H1 (cell line): ENCODE measurements around the gene LAYN. TPM values are rescaled to one million over a fixed set of nuclear protein-coding genes. Genes with fewer than 3 reads are reported as not detected.

Source experiments
- CTCF ChIA-PET: fragments of 300-600 bp; sonication (Branson Sonifier 250); formaldehyde crosslinking; loops from one replicate; lab custom pipeline; 2021; ENCODE audit not compliant: partially characterized antibody; lab: Charles Lee
- POLR2A ChIA-PET: fragments of 300-600 bp; sonication (Branson Sonifier 250); formaldehyde crosslinking; loops from one replicate; lab custom pipeline; 2021; ENCODE audit warnings: inconsistent platforms; ENCODE audit not compliant: partially characterized antibody; lab: Charles Lee
- DNase-seq, 2 experiments: peaks; one replicate each; pipeline versions ENCODE4 v3.0.0 to v3.0.0-alpha.2; 2010 to 2022; ENCODE audit warnings: low spot score in 2 of 2, low read depth in 1 of 2, mixed read lengths in 1 of 2
- FAIRE-seq: peaks from 2 replicates; lab custom pipeline; 2011; peaks lifted over from hg19 to GRCh38; lab: Jason Lieb, UNC
- H2AFZ ChIP-seq: 2 replicates; pipeline ENCODE4 v1.8.1; 2012; ENCODE audit warnings: low read length, inconsistent platforms
- H2AK5ac ChIP-seq: 2 replicates; pipeline ENCODE4 v1.6.1; 2013; ENCODE audit warnings: low read depth, low read length
- H2BK120ac ChIP-seq: replicated peaks from 2 replicates; pipeline ENCODE3; 2013; ENCODE audit warnings: low read depth, low read length, inconsistent platforms
- H2BK12ac ChIP-seq: 2 replicates; pipeline ENCODE4 v1.6.1; 2013; ENCODE audit warnings: low read depth, low read length
- H2BK15ac ChIP-seq: 2 replicates; pipeline ENCODE4 v1.6.1; 2013; ENCODE audit warnings: low read length
- H2BK20ac ChIP-seq: 2 replicates; pipeline ENCODE4 v1.6.1; 2013; ENCODE audit warnings: low read length
- H2BK5ac ChIP-seq: 2 replicates; pipeline ENCODE4 v1.6.1; 2013; ENCODE audit warnings: low read depth, low read length
- H3K14ac ChIP-seq: 2 replicates; pipeline ENCODE4 v1.6.1; 2013; ENCODE audit warnings: inconsistent platforms; ENCODE audit not compliant: insufficient read length
- H3K18ac ChIP-seq: 2 replicates; pipeline ENCODE4 v1.6.1; 2013; ENCODE audit warnings: low read length; ENCODE audit errors: extremely low read depth
- H3K23ac ChIP-seq: 2 replicates; pipeline ENCODE4 v1.6.1; 2013; ENCODE audit warnings: inconsistent platforms; ENCODE audit not compliant: insufficient read length
- H3K23me2 ChIP-seq: 2 replicates; pipeline ENCODE4 v1.6.1; 2013; ENCODE audit warnings: low read depth, low read length
- H3K27ac ChIP-seq: 2 replicates; pipeline ENCODE4 v1.6.1; 2011; ENCODE audit warnings: low read depth, low read length, inconsistent platforms
- H3K27me3 ChIP-seq, 4 experiments: replicated peaks in 1 of 4; 1 replicate in 1 of 4; 2 replicates in 3 of 4; pipeline versions ENCODE4 v1.6.1 to v1.8.1; 2011 to 2013; ENCODE audit warnings: low read length in 3 of 4, mild to moderate bottlenecking in 3 of 4, inconsistent platforms in 2 of 4, mixed read lengths in 2 of 4, moderate library complexity in 1 of 4; ENCODE audit not compliant: control insufficient read depth in 3 of 4, insufficient read depth in 3 of 4; ENCODE audit errors: extremely low read depth in 1 of 4
- H3K36me3 ChIP-seq, 4 experiments: 2 replicates each; pipeline versions ENCODE4 v1.6.1 to v1.8.1; 2011 to 2013; ENCODE audit warnings: mild to moderate bottlenecking in 4 of 4, low read length in 3 of 4, moderate library complexity in 2 of 4, control low read depth in 1 of 4, inconsistent platforms in 1 of 4; ENCODE audit not compliant: insufficient read depth in 4 of 4, control insufficient read depth in 2 of 4
- H3K4ac ChIP-seq: replicated peaks from 2 replicates; pipeline ENCODE3; 2013; ENCODE audit warnings: low read length, low read depth, mixed read lengths, inconsistent platforms; ENCODE audit not compliant: insufficient read length
- H3K4me1 ChIP-seq, 4 experiments: replicated peaks in 1 of 4; 1 replicate in 1 of 4; 2 replicates in 3 of 4; pipeline versions ENCODE4 v1.6.1 to v1.8.1; 2011 to 2013; ENCODE audit warnings: low read length in 3 of 4, inconsistent platforms in 2 of 4, mixed read lengths in 1 of 4; ENCODE audit not compliant: insufficient read depth in 4 of 4, control insufficient read depth in 3 of 4
- H3K4me2 ChIP-seq, 2 experiments: 2 replicates each; pipeline versions ENCODE4 v1.6.1 to v1.8.1; 2011 to 2013; ENCODE audit warnings: low read depth in 2 of 2, low read length in 2 of 2, control low read depth in 1 of 2, inconsistent platforms in 1 of 2, mild to moderate bottlenecking in 1 of 2; ENCODE audit not compliant: insufficient read depth in 1 of 2
- H3K4me3 ChIP-seq, 4 experiments: fragments of 200-600, 300-600 bp in 1 of 4; sonication (generic), shearing (Covaris generic), sonication (Bioruptor Twin) in 1 of 4; 2 replicates each; pipeline versions ENCODE4 v1.5.1 to v1.8.1; 2011 to 2016; ENCODE audit warnings: low read length in 4 of 4, low read depth in 3 of 4, control low read depth in 2 of 4, inconsistent platforms in 2 of 4, mild to moderate bottlenecking in 2 of 4, mixed read lengths in 1 of 4, moderate library complexity in 1 of 4; ENCODE audit not compliant: insufficient read depth in 2 of 4; ENCODE audit errors: extremely low read depth in 1 of 4
- H3K56ac ChIP-seq: replicated peaks from 2 replicates; pipeline ENCODE3; 2013; ENCODE audit warnings: low read depth, mild to moderate bottlenecking, mixed read lengths, low read length, inconsistent platforms; ENCODE audit not compliant: insufficient read length
- H3K79me1 ChIP-seq: 2 replicates; pipeline ENCODE4 v1.6.1; 2013; ENCODE audit warnings: low read depth, low read length, control low read depth
- H3K79me2 ChIP-seq, 2 experiments: 2 replicates each; pipeline versions ENCODE4 v1.6.1 to v1.8.1; 2012 to 2013; ENCODE audit warnings: low read length in 2 of 2, mild to moderate bottlenecking in 2 of 2, inconsistent platforms in 1 of 2; ENCODE audit not compliant: insufficient read depth in 2 of 2, control insufficient read depth in 1 of 2
- H3K9ac ChIP-seq, 4 experiments: replicated peaks in 1 of 4; 1 replicate in 1 of 4; 2 replicates in 3 of 4; pipeline versions ENCODE4 v1.6.1 to v1.8.1; 2011 to 2013; ENCODE audit warnings: low read depth in 3 of 4, low read length in 3 of 4, control low read depth in 2 of 4, mild to moderate bottlenecking in 2 of 4, moderate library complexity in 2 of 4, inconsistent platforms in 1 of 4; ENCODE audit errors: extremely low read depth in 1 of 4
- H3K9me3 ChIP-seq, 2 experiments: 2 replicates each; pipeline versions ENCODE4 v1.6.1 to v1.8.1; 2012 to 2013; ENCODE audit warnings: mild to moderate bottlenecking in 2 of 2, moderate library complexity in 2 of 2, control low read depth in 1 of 2, inconsistent platforms in 1 of 2, low read depth in 1 of 2, low read length in 1 of 2, mixed read lengths in 1 of 2; ENCODE audit not compliant: insufficient read depth in 2 of 2
- H4K20me1 ChIP-seq, 2 experiments: replicated peaks in 1 of 2; 2 replicates each; pipeline versions ENCODE3 to v1.8.1; 2011 to 2013; ENCODE audit warnings: inconsistent platforms in 2 of 2, low read length in 2 of 2, mild to moderate bottlenecking in 1 of 2; ENCODE audit not compliant: insufficient read depth in 2 of 2, control insufficient read depth in 1 of 2
- H4K5ac ChIP-seq: 2 replicates; pipeline ENCODE4 v1.6.1; 2013; ENCODE audit warnings: low read length, low read depth, mixed read lengths, inconsistent platforms; ENCODE audit not compliant: insufficient read length
- H4K8ac ChIP-seq: 2 replicates; pipeline ENCODE4 v1.8.0; 2013; ENCODE audit warnings: mild to moderate bottlenecking, moderate library complexity, low read length, inconsistent platforms; ENCODE audit not compliant: insufficient read depth; ENCODE audit errors: extremely low read depth
- H4K91ac ChIP-seq: replicated peaks from 2 replicates; pipeline ENCODE3; 2013; ENCODE audit warnings: low read length, mixed read lengths, inconsistent platforms; ENCODE audit not compliant: insufficient read length
- BRCA1 ChIP-seq: IDR thresholded peaks from 2 replicates; pipeline ENCODE4 v1.6.1; 2012; ENCODE audit warnings: low read depth, low read length, improper control_type of control experiment
- CEBPB ChIP-seq: IDR thresholded peaks from 2 replicates; pipeline ENCODE4 v1.6.1; 2012; ENCODE audit warnings: low read depth, low read length
- CHD2 ChIP-seq: IDR thresholded peaks from 2 replicates; pipeline ENCODE4 v1.6.1; 2012; ENCODE audit warnings: low read length, improper control_type of control experiment
- CTBP2 ChIP-seq: IDR thresholded peaks from 2 replicates; pipeline ENCODE4 v1.7.0; 2011; ENCODE audit warnings: borderline replicate concordance, mild to moderate bottlenecking, moderate library complexity, mixed read lengths, low read length; ENCODE audit not compliant: insufficient read depth, insufficient read length
- EGR1 ChIP-seq: IDR thresholded peaks from 2 replicates; pipeline ENCODE4 v1.6.1; 2011; ENCODE audit warnings: low read depth, low read length, borderline replicate concordance
- EP300 ChIP-seq, 2 experiments: IDR thresholded peaks; 1 replicate in 1 of 2; 2 replicates in 1 of 2; pipeline ENCODE4 v1.6.1; 2011 to 2012; ENCODE audit warnings: low read depth in 2 of 2, low read length in 2 of 2, mild to moderate bottlenecking in 2 of 2, borderline replicate concordance in 1 of 2, inconsistent platforms in 1 of 2, moderate library complexity in 1 of 2
- FOSL1 ChIP-seq: IDR thresholded peaks from 2 replicates; pipeline ENCODE4 v1.6.1; 2011; ENCODE audit warnings: mild to moderate bottlenecking, low read depth, low read length, moderate library complexity; ENCODE audit not compliant: insufficient read depth
- GABPA ChIP-seq: IDR thresholded peaks from 2 replicates; pipeline ENCODE4 v1.6.1; 2011; ENCODE audit warnings: mild to moderate bottlenecking, low read length, moderate library complexity, borderline replicate concordance; ENCODE audit not compliant: insufficient read depth
- GTF2F1 ChIP-seq: IDR thresholded peaks from 2 replicates; pipeline ENCODE4 v1.6.1; 2012; ENCODE audit warnings: low read depth, low read length, improper control_type of control experiment, borderline replicate concordance
- JUND ChIP-seq: IDR thresholded peaks from 2 replicates; pipeline ENCODE4 v1.6.1; 2011; ENCODE audit warnings: mild to moderate bottlenecking, improper control_type of control experiment, low read length
- POLR2AphosphoS5 ChIP-seq: IDR thresholded peaks from 2 replicates; pipeline ENCODE4 v1.6.1; 2011; ENCODE audit warnings: low read depth, low read length
- RBBP5 ChIP-seq: IDR thresholded peaks from 2 replicates; pipeline ENCODE4 v1.7.1; 2012; ENCODE audit warnings: low read depth, mild to moderate bottlenecking, inconsistent platforms, low read length, moderate library complexity, borderline replicate concordance
- RFX5 ChIP-seq: IDR thresholded peaks from 2 replicates; pipeline ENCODE4 v1.6.1; 2011; ENCODE audit warnings: low read depth, low read length, improper control_type of control experiment, borderline replicate concordance
- SRF ChIP-seq: IDR thresholded peaks from 2 replicates; pipeline ENCODE4 v1.6.1; 2011; ENCODE audit warnings: mild to moderate bottlenecking, low read depth, low read length, moderate library complexity
- WGBS, 2 experiments: shearing (Covaris generic) in 1 of 2; methylation state at CpG; one replicate each; pipeline versions ENCODE4 v1.1.6 to v1.1.7; 2013 to 2015; ENCODE audit warnings: low lambda C conversion rate in 2 of 2, mixed read lengths in 2 of 2, inconsistent platforms in 1 of 2, low coverage in 1 of 2, missing lambda C conversion rate in 1 of 2; ENCODE audit not compliant: insufficient replicate concordance in 2 of 2, insufficient coverage in 1 of 2, insufficient read length in 1 of 2; ENCODE audit errors: extremely low coverage in 1 of 2, missing lambda C conversion rate in 1 of 2; 5-methylcytosine and 5-hydroxymethylcytosine counted together
- polyA plus RNA-seq, 7 experiments: library from polyadenylated mRNA; depleted of rRNA in 3 of 7; stranded (reverse) in 5 of 7; unstranded in 2 of 7; fragments of >200 nt in 5 of 7; fragments of 200-250 nt in 2 of 7; gene quantifications; 1 replicate in 5 of 7; 2 replicates in 1 of 7; 4 replicates in 1 of 7; pipeline versions ENCODE4 v1.2.1 to v1.2.3, GENCODE V29; 2011 to 2013; ENCODE audit warnings: missing spikeins in 2 of 7, mixed read lengths in 2 of 7
- total RNA-seq: library from RNA; stranded (reverse); fragmentation: NEBNext Ultra II Directional; extraction: Animal tissue kit (Norgen Biotek cat#: 25700); gene quantifications from 2 replicates; pipeline ENCODE4 v1.2.1, GENCODE V29; 2021

The LAYN gene
- total and polyA plus RNA-seq, 2 of the 8 experiments (the other 6 are each of a cell fraction or from before 2014, with no cell fraction given) = 4.2 to 9.3 TPM

GRCh38 chr11:111589886-111590499, 49.5 kb downstream of the LAYN start:
- Histone ChIP-seq H2AFZ (no peak overlapping the region), H3K56ac (no peak overlapping the region), H2AK5ac (no peak overlapping the region), H4K91ac (no peak overlapping the region), H4K20me1 (no peaks in the 10 kb centered on the region), H3K9ac (no peak overlapping the region), H3K14ac (no peak overlapping the region), H4K5ac (no peak overlapping the region), H3K27ac (no peak overlapping the region), H3K79me2 (no peaks in the 10 kb centered on the region), H2BK120ac (no peak overlapping the region), H3K18ac (no peak overlapping the region), H3K27me3 (no peaks in the 10 kb centered on the region), H3K4me1 (no peaks in the 10 kb centered on the region), H3K23me2 (peaks cover 2% of the 10 kb centered on the region; the same call in 1 of the 2 replicates), H3K4me2 (no peak overlapping the region), H2BK5ac (no peak overlapping the region), H3K79me1 (no peaks in the 10 kb centered on the region), H3K9me3 (0 out of 4 replicates have a peak, but pooled peaks cover 0 to 4% of the 10 kb centered on the region in 2 experiments), H3K23ac (no peak overlapping the region), H4K8ac (no peak overlapping the region), H3K4me3 (no peak overlapping the region), H2BK20ac (no peak overlapping the region), H3K4ac (no peak overlapping the region), H3K36me3 (no peaks in the 10 kb centered on the region), H2BK12ac (no peak overlapping the region), H2BK15ac (no peak overlapping the region)
- DNase-seq (no peak), FAIRE-seq (no peak)
- 88% methylated on average over 5 of the region's 5 CpGs; no CpG with 5 or more reads in 1 of the 2 experiments for WGBS, 2 experiments
- CTCF ChIA-PET = interaction anchor here (0.6 to 2.8 kb wide), 9 partner anchors 8 to 392 kb away, joined by 3 to 14 read pairs (median 4); no protein-coding TSS in a partner anchor
- POLR2A ChIA-PET = no interaction called here
- TF ChIP-seq RBBP5 (no peak), JUND (no peak), FOSL1 (no peak), POLR2AphosphoS5 (no peak), EP300 (IDR thresholded peaks at IDR 0.05; ENCODE audit: borderline replicate concordance in 1 of 2, low read depth in 2 of 2, low read length in 2 of 2) (no peak), RFX5 (no peak), CTBP2 (no peak), CHD2 (no peak), BRCA1 (no peak), SRF (no peak), EGR1 (no peak), GTF2F1 (no peak), GABPA (no peak), CEBPB (no peak)
